Lung (tissue), 12 donors: Measurements from ENCODE around the gene SFRP4. TPM values are rescaled to one million over a fixed set of nuclear protein-coding genes. Genes with fewer than 3 reads are reported as not detected.

Source experiments
- ATAC-seq: fragments of 200-7000 bp; cut with Tn5 transposase; one replicate; pipeline ENCODE4 v1.9.1; 2020; ENCODE audit warnings: moderate number of reproducible peaks; ENCODE audit not compliant: insufficient read depth, low FRiP score
- DNase-seq, 3 donors: peaks; one replicate each; pipeline ENCODE4 v3.0.0-alpha.2; 2013 to 2017
- H3K27ac ChIP-seq, 2 donors: one replicate each; pipeline ENCODE4 v1.5.1; 2013; ENCODE audit warnings: mild to moderate bottlenecking in 2 of 2, moderate library complexity in 2 of 2, control low read depth in 1 of 2, inconsistent platforms in 1 of 2, low read depth in 1 of 2, low read length in 1 of 2
- H3K27me3 ChIP-seq, 3 donors: one replicate each; pipeline ENCODE4 v1.5.1; 2013; ENCODE audit warnings: low read length in 2 of 3; ENCODE audit not compliant: control insufficient read depth in 3 of 3, insufficient read depth in 3 of 3
- H3K36me3 ChIP-seq, 4 donors: one replicate each; pipeline ENCODE4 v1.5.1; 2013; ENCODE audit warnings: low read length in 4 of 4, mild to moderate bottlenecking in 1 of 4, moderate library complexity in 1 of 4; ENCODE audit not compliant: control insufficient read depth in 4 of 4, insufficient read depth in 4 of 4
- H3K4me1 ChIP-seq, 5 donors: one replicate each; pipeline ENCODE4 v1.5.1; 2013; ENCODE audit warnings: low read length in 5 of 5, mild to moderate bottlenecking in 2 of 5, moderate library complexity in 1 of 5; ENCODE audit not compliant: control insufficient read depth in 5 of 5, insufficient read depth in 5 of 5
- H3K4me3 ChIP-seq: one replicate; pipeline ENCODE4 v1.5.1; 2013; ENCODE audit warnings: mild to moderate bottlenecking, control low read depth, moderate library complexity
- H3K9ac ChIP-seq, 2 donors: one replicate each; pipeline ENCODE4 v1.5.1; 2013; ENCODE audit warnings: low read length in 2 of 2, control low read depth in 1 of 2; ENCODE audit not compliant: insufficient read depth in 1 of 2
- H3K9me3 ChIP-seq, 4 donors: one replicate each; pipeline ENCODE4 v1.5.1; 2013; ENCODE audit warnings: low read length in 3 of 4, mild to moderate bottlenecking in 1 of 4, moderate library complexity in 1 of 4; ENCODE audit not compliant: control insufficient read depth in 4 of 4, insufficient read depth in 3 of 4
- WGBS, 2 donors: extraction: QIAGEN DNeasy Blood & Tissue Kit; methylation state at CpG; one replicate each; pipeline ENCODE4 v1.1.7; 2013; 5-methylcytosine and 5-hydroxymethylcytosine counted together
- polyA plus RNA-seq, 2 donors: library from polyadenylated mRNA; stranded (reverse); fragments of 200-250 nt; gene quantifications; one replicate each; pipeline ENCODE4 v1.2.1, GENCODE V29; 2013
- total RNA-seq, 2 donors: library from RNA; depleted of rRNA in 1 of 2; stranded (reverse); fragments of >200 nt in 1 of 2; gene quantifications; one replicate each; pipeline ENCODE4 v1.2.1, GENCODE V29; 2014 to 2021
- TF ChIP-seq, protein P1 (sequence below): IDR thresholded peaks from 2 replicates; pipeline ENCODE4 v1.5.1; 2012; ENCODE audit warnings: mild to moderate bottlenecking; ENCODE audit errors: control extremely low read depth, extremely low read depth
- donor health status: control.
- donor health status: control.
- donor health status: Bipolar disorder and iron deficiency.
- donor health status: healthy.
- donor health status: DM: yes; HTN: yes; CAD: no.

Gene SFRP4
- total and polyA plus RNA-seq, 4 donors = 2.5 to 5.3 (median 3.3) TPM

- H3K9ac ChIP-seq = no peak overlapping the region
- H3K9me3 ChIP-seq = no peaks in the 10 kb centered on the region
- WGBS, 2 donors = 79 to 92% methylated on average over 4 of the region's 4 CpGs
- no peak overlapping the region for H3K4me3 ChIP-seq
- H3K27me3 ChIP-seq = no peaks in the 10 kb centered on the region
- ATAC-seq (no peak), DNase-seq (no peak)
- H3K27ac ChIP-seq = no peak overlapping the region
- TF ChIP-seq, protein P1, sequence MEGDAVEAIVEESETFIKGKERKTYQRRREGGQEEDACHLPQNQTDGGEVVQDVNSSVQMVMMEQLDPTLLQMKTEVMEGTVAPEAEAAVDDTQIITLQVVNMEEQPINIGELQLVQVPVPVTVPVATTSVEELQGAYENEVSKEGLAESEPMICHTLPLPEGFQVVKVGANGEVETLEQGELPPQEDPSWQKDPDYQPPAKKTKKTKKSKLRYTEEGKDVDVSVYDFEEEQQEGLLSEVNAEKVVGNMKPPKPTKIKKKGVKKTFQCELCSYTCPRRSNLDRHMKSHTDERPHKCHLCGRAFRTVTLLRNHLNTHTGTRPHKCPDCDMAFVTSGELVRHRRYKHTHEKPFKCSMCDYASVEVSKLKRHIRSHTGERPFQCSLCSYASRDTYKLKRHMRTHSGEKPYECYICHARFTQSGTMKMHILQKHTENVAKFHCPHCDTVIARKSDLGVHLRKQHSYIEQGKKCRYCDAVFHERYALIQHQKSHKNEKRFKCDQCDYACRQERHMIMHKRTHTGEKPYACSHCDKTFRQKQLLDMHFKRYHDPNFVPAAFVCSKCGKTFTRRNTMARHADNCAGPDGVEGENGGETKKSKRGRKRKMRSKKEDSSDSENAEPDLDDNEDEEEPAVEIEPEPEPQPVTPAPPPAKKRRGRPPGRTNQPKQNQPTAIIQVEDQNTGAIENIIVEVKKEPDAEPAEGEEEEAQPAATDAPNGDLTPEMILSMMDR = no peak
- H3K4me1 ChIP-seq = peaks cover 0 to 9% (median 3%) of the 10 kb centered on the region in 5 donors
- peaks cover 0 to 3% (median 0%) of the 10 kb centered on the region in 4 donors for H3K36me3 ChIP-seq
Measured at GRCh38 chr7:37945336-37945735, 28.7 kb upstream of the SFRP4 start.

DNA sequence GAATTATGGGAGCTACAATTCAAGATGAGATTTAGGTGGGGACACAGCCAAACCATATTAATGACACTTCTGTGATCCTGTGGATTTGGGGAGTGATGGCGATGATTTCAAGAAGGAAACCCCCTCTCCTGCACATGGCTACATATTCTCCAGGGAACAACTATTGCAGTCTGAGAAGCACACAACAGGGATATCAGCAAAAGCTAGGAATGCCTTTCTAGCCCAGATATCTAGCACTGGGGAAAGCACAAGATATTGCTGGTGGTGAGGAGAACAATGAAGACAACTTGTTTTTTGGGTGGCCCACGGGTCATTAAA lies 28.1 kb upstream of the SFRP4 start:
- Histone ChIP-seq H3K27me3 (no peaks in the 10 kb centered on the region), H3K9ac (no peak overlapping the region), H3K4me1 (peaks cover 0 to 9% (median 3%) of the 10 kb centered on the region in 5 donors), H3K9me3 (no peaks in the 10 kb centered on the region), H3K4me3 (no peak overlapping the region), H3K27ac (no peak overlapping the region), H3K36me3 (peaks cover 0 to 3% (median 0%) of the 10 kb centered on the region in 4 donors)
- DNase-seq (no peak), ATAC-seq (no peak)
- TF ChIP-seq, protein P1 = no peak
- 81 to 96% methylated on average over 2 of the region's 2 CpGs for WGBS, 2 donors

GRCh38 chr7:37943905-37944736 lies 27.5 kb upstream of the SFRP4 start:
- no peaks in the 10 kb centered on the region for H3K27me3 ChIP-seq
- TF ChIP-seq, protein P1 = no peak
- no peak overlapping the region for H3K9ac ChIP-seq
- H3K36me3 ChIP-seq = peaks cover 0 to 1% (median 0%) of the 10 kb centered on the region in 4 donors
- H3K4me1 ChIP-seq = peaks cover 0 to 9% (median 3%) of the 10 kb centered on the region in 5 donors
- 73 to 86% methylated on average over 8 of the region's 8 CpGs for WGBS, 2 donors
- DNase-seq = no peak
- no peaks in the 10 kb centered on the region for H3K9me3 ChIP-seq
- no peak for ATAC-seq
- no peak overlapping the region for H3K4me3 ChIP-seq
- H3K27ac ChIP-seq = no peak overlapping the region
